IMR-90 (cell line): ENCODE results near the gene REXO5. TPM values are rescaled to one million over a fixed set of nuclear protein-coding genes. Genes with fewer than 3 reads are reported as not detected.

Source experiments
- ATAC-seq: fragments of 200-7000 bp; cut with Tn5 transposase; 2 replicates; pipeline ENCODE4 v1.9.1; 2020; ENCODE audit warnings: low read depth, mild to moderate bottlenecking, moderate library complexity
- BruUV-seq: library from RNA; stranded (reverse); fragments of 400-500 nt; replicated peaks from 2 replicates; lab custom pipeline; 2021; lab: Mats Ljungman, UMichigan
- CTCF ChIA-PET: fragments of 300-600 bp; formaldehyde crosslinking; extraction: SDS; loops from one replicate; lab custom pipeline; 2021; ENCODE audit warnings: antibody characterized with exemption; lab: Yijun Ruan, JAX
- POLR2A ChIA-PET: fragments of 300-600 bp; sonication (Branson Sonifier 250); formaldehyde crosslinking; loops from one replicate; lab custom pipeline; 2022; ENCODE audit warnings: antibody characterized with exemption; ENCODE audit not compliant: unreplicated experiment; lab: Charles Lee
- DNase-seq: peaks from one replicate; pipeline ENCODE4 v3.0.0; 2013
- H2AFZ ChIP-seq: replicated peaks from 2 replicates; pipeline ENCODE3; 2013; ENCODE audit warnings: low read length, mild to moderate bottlenecking; ENCODE audit not compliant: poor library complexity
- H2AK5ac ChIP-seq: 2 replicates; pipeline ENCODE4 v1.6.1; 2013; ENCODE audit warnings: low read depth, low read length, inconsistent platforms
- H2AK9ac ChIP-seq: replicated peaks from 2 replicates; pipeline ENCODE3; 2013; ENCODE audit warnings: mild to moderate bottlenecking, low read depth, low read length, moderate library complexity; ENCODE audit not compliant: poor library complexity
- H2BK120ac ChIP-seq: 2 replicates; pipeline ENCODE4 v1.6.1; 2013; ENCODE audit warnings: low read depth, low read length, inconsistent platforms
- H2BK15ac ChIP-seq: 3 replicates; pipeline ENCODE4 v1.6.1; 2013; ENCODE audit warnings: low read depth, low read length, inconsistent platforms
- H2BK20ac ChIP-seq: 2 replicates; pipeline ENCODE4 v1.6.1; 2013; ENCODE audit warnings: low read depth, mild to moderate bottlenecking, inconsistent platforms, low read length, moderate library complexity
- H2BK5ac ChIP-seq: 2 replicates; pipeline ENCODE4 v1.6.1; 2013; ENCODE audit warnings: mild to moderate bottlenecking, low read depth, low read length, inconsistent platforms; ENCODE audit not compliant: poor library complexity, severe bottlenecking
- H3K14ac ChIP-seq: replicated peaks from 2 replicates; pipeline ENCODE4 v1.6.1; 2013; ENCODE audit warnings: low read depth, low read length, inconsistent platforms
- H3K18ac ChIP-seq: 2 replicates; pipeline ENCODE4 v1.6.1; 2013; ENCODE audit warnings: low read depth, low read length, control low read depth
- H3K23ac ChIP-seq: 2 replicates; pipeline ENCODE4 v1.6.1; 2013; ENCODE audit warnings: low read depth, low read length, inconsistent platforms
- H3K27ac ChIP-seq: 2 replicates; pipeline ENCODE4 v1.5.1; 2013; ENCODE audit warnings: mild to moderate bottlenecking, control low read depth, low read length; ENCODE audit not compliant: insufficient read depth
- H3K27me3 ChIP-seq: 2 replicates; pipeline ENCODE4 v1.6.1; 2013; ENCODE audit warnings: low read length; ENCODE audit not compliant: control insufficient read depth, insufficient read depth
- H3K36me3 ChIP-seq: 2 replicates; pipeline ENCODE4 v1.6.1; 2013; ENCODE audit warnings: low read length, mixed read lengths; ENCODE audit not compliant: control insufficient read depth, insufficient read depth
- H3K4ac ChIP-seq: 2 replicates; pipeline ENCODE4 v1.6.1; 2013; ENCODE audit warnings: low read depth, low read length, inconsistent platforms
- H3K4me1 ChIP-seq: 2 replicates; pipeline ENCODE4 v1.6.1; 2013; ENCODE audit warnings: low read length, mixed read lengths; ENCODE audit not compliant: control insufficient read depth, insufficient read depth
- H3K4me2 ChIP-seq: 2 replicates; pipeline ENCODE4 v1.6.1; 2013; ENCODE audit warnings: low read depth, mild to moderate bottlenecking, control low read depth, low read length, moderate library complexity
- H3K4me3 ChIP-seq: 2 replicates; pipeline ENCODE4 v1.5.1; 2013; ENCODE audit warnings: low read depth, mild to moderate bottlenecking, control low read depth, low read length, moderate library complexity; ENCODE audit not compliant: insufficient read depth
- H3K56ac ChIP-seq: 2 replicates; pipeline ENCODE4 v1.6.1; 2013; ENCODE audit warnings: low read length, inconsistent platforms; ENCODE audit not compliant: insufficient read depth; ENCODE audit errors: extremely low read depth
- H3K79me1 ChIP-seq, 2 experiments: 2 replicates each; pipeline ENCODE4 v1.6.1; 2013; ENCODE audit warnings: low read length in 2 of 2, inconsistent platforms in 1 of 2, low read depth in 1 of 2
- H3K9ac ChIP-seq: 2 replicates; pipeline ENCODE4 v1.6.1; 2013; ENCODE audit warnings: low read depth, low read length, control low read depth
- H3K9me1 ChIP-seq: 2 replicates; pipeline ENCODE4 v1.6.1; 2013; ENCODE audit warnings: low read length, inconsistent platforms; ENCODE audit not compliant: insufficient read depth
- H3K9me3 ChIP-seq: 2 replicates; pipeline ENCODE4 v1.6.1; 2013; ENCODE audit warnings: low read length; ENCODE audit not compliant: control insufficient read depth, insufficient read depth
- H4K20me1 ChIP-seq: 2 replicates; pipeline ENCODE4 v1.6.1; 2013; ENCODE audit warnings: low read length, inconsistent platforms; ENCODE audit not compliant: insufficient read depth
- H4K5ac ChIP-seq: 2 replicates; pipeline ENCODE4 v1.6.1; 2013; ENCODE audit warnings: mild to moderate bottlenecking, low read depth, low read length, control low read depth
- H4K8ac ChIP-seq, 2 experiments: 2 replicates each; pipeline ENCODE4 v1.6.1; 2013; ENCODE audit warnings: low read depth in 2 of 2, low read length in 2 of 2, control low read depth in 1 of 2, inconsistent platforms in 1 of 2
- H4K91ac ChIP-seq: 2 replicates; pipeline ENCODE4 v1.6.1; 2013; ENCODE audit warnings: low read depth, low read length, inconsistent platforms; ENCODE audit not compliant: insufficient read depth
- FOS ChIP-seq: fragments of 150-350 bp; IDR thresholded peaks from 2 replicates; pipeline ENCODE4 v1.6.1; 2016; ENCODE audit warnings: low read depth, low read length
- POLR2A ChIP-seq: IDR thresholded peaks from 2 replicates; pipeline ENCODE4 v1.6.1; 2012; ENCODE audit warnings: mild to moderate bottlenecking, low read depth, low read length
- RAD21 ChIP-seq: IDR thresholded peaks from 2 replicates; pipeline ENCODE4 v1.6.1; 2012; ENCODE audit warnings: low read length, improper control_type of control experiment
- RFX5 ChIP-seq: IDR thresholded peaks from 2 replicates; pipeline ENCODE4 v1.8.0; 2012; ENCODE audit warnings: low read depth, mild to moderate bottlenecking, low read length, moderate library complexity
- USF2 ChIP-seq: fragments of 150-350 bp; IDR thresholded peaks from 2 replicates; pipeline ENCODE4 v1.6.1; 2017; ENCODE audit warnings: mild to moderate bottlenecking, antibody characterized with exemption, low read length, low read depth
- dilution Hi-C: fragments of 300-500 bp; cut with HindIII; formaldehyde crosslinking; loops from one replicate; pipeline ENCODE4 v1.14.3; 2018; ENCODE audit warnings: low sequenced_read_pairs; ENCODE audit not compliant: unreplicated experiment
- in situ Hi-C: fragments of 300-500 bp; cut with MboI; formaldehyde crosslinking; loops from 3 replicates; pipeline ENCODE4 v1.14.3; 2019; ENCODE audit warnings: low sequenced_read_pairs, inconsistent platforms, mixed read lengths
- intact Hi-C: fragments of 100-400 bp; cut with micrococcal nuclease; formaldehyde crosslinking; loops from 2 replicates; pipeline ENCODE4 v1.10.0; 2022
- polyA plus RNA-seq, 3 experiments: library from polyadenylated mRNA; depleted of rRNA; stranded (reverse); fragments of >200 nt; gene quantifications; 2 replicates each; pipeline ENCODE4 v1.2.3, GENCODE V29; 2012; ENCODE audit warnings: low replicate concordance in 1 of 3
- total RNA-seq: library from RNA; depleted of rRNA; stranded (reverse); fragments of >200 nt; gene quantifications from 2 replicates; pipeline ENCODE4 v1.2.3, GENCODE V29; 2012
- TF ChIP-seq, protein P1 (sequence below): conservative IDR thresholded peaks from 2 replicates; pipeline ENCODE4 v1.5.1; 2012; ENCODE audit warnings: mild to moderate bottlenecking, low read depth, low read length, improper control_type of control experiment

REXO5 gene
- total and polyA plus RNA-seq, 2 of the 4 experiments (the other 2 are of a cell fraction) = 3.7 to 7.0 TPM

- Histone ChIP-seq H2BK5ac (no peak overlapping the region), H2BK15ac (no peak overlapping the region), H4K91ac (no peak overlapping the region), H2BK120ac (no peak overlapping the region), H2BK20ac (no peak overlapping the region), H3K23ac (no peak overlapping the region), H3K9me3 (no peaks in the 10 kb centered on the region), H3K27me3 (no peaks in the 10 kb centered on the region), H4K20me1 (no peaks in the 10 kb centered on the region), H3K14ac (no peak overlapping the region), H4K8ac (no peak overlapping the region), H3K9me1 (no peaks in the 10 kb centered on the region), H3K36me3 (no peaks in the 10 kb centered on the region), H3K4me2 (no peak overlapping the region), H2AFZ (no peak overlapping the region), H2AK5ac (no peak overlapping the region), H3K9ac (no peak overlapping the region), H3K4me1 (no peaks in the 10 kb centered on the region), H3K56ac (no peak overlapping the region), H2AK9ac (no peak overlapping the region), H3K4me3 (no peak overlapping the region), H3K27ac (no peak overlapping the region), H4K5ac (no peak overlapping the region), H3K79me1 (no peaks in the 10 kb centered on the region), H3K4ac (no peak overlapping the region), H3K18ac (no peak overlapping the region)
- DNase-seq = no peak
- ChIA-PET CTCF (no interaction called here), POLR2A (no interaction called here)
- no peak for ATAC-seq
- no TSS peak for BruUV-seq
- in situ Hi-C loops (no loop called here), dilution Hi-C loops (no loop called here), intact Hi-C loops (no loop called here)
- no peak for TF ChIP-seq RFX5
- TF ChIP-seq POLR2A = no peak
- no peak for TF ChIP-seq USF2
- no peak for TF ChIP-seq FOS
- no peak for TF ChIP-seq RAD21
- TF ChIP-seq, protein P1, sequence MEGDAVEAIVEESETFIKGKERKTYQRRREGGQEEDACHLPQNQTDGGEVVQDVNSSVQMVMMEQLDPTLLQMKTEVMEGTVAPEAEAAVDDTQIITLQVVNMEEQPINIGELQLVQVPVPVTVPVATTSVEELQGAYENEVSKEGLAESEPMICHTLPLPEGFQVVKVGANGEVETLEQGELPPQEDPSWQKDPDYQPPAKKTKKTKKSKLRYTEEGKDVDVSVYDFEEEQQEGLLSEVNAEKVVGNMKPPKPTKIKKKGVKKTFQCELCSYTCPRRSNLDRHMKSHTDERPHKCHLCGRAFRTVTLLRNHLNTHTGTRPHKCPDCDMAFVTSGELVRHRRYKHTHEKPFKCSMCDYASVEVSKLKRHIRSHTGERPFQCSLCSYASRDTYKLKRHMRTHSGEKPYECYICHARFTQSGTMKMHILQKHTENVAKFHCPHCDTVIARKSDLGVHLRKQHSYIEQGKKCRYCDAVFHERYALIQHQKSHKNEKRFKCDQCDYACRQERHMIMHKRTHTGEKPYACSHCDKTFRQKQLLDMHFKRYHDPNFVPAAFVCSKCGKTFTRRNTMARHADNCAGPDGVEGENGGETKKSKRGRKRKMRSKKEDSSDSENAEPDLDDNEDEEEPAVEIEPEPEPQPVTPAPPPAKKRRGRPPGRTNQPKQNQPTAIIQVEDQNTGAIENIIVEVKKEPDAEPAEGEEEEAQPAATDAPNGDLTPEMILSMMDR = no peak
Measured at GRCh38 chr16:20784204-20784603, 22.1 kb upstream of the REXO5 start.
